B cell (primary cell): ENCODE measurements around the gene KLF1.

Experiments used
- EZH2 ChIP-seq: IDR thresholded peaks from 2 replicates; pipeline ENCODE4 v1.6.1; 2012; ENCODE audit warnings: borderline replicate concordance, low read depth, mild to moderate bottlenecking, moderate library complexity, low read length; ENCODE audit not compliant: insufficient read depth, poor library complexity, severe bottlenecking
- TF ChIP-seq, protein P1 (sequence below): fragments of 200-600 bp; IDR thresholded peaks from one replicate; pipeline ENCODE4 v1.8.0; 2022; ENCODE audit warnings: antibody characterized with exemption, mild to moderate bottlenecking

DNA sequence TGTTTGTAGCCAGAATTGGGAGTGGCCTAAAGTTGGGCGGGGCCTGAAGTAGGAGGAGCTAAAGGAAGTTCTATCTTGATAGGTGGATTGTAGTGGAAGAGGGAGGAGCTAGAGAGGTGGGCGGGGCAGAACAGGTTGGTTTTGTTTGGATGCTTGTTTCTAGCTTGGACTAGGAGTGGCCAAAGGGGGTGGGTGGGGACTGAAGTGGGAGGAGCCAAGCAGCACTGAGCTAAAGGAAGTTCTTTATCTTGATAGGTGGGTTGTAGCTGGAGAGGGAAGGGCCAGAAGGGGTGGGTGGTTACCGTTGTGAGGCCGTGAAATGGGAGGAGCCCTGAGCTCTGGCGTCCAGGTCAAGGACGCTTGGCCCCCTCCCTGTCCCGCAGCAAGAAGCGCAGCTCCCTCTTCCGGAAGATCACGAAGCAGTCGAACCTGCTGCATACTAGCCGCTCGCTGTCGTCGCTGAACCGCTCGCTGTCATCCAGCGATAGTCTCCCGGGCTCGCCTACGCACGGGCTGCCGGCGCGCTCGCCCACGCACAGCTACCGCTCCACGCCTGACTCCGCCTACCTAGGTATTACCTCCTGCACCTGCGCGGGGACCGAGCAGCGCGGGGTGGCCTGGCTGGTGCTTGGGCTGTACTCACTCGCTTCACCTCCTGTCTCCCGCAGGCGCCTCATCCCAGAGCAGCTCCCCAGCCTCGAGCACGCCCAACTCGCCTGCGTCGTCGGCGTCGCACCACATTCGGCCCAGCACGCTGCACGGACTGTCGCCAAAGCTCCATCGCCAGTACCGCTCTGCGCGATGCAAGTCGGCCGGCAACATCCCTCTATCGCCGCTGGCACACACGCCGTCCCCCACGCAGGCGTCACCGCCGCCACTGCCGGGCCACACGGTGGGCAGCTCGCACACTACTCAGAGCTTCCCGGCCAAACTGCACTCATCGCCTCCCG lies 13.8 kb downstream of the KLF1 start:
- TF ChIP-seq, protein P1, sequence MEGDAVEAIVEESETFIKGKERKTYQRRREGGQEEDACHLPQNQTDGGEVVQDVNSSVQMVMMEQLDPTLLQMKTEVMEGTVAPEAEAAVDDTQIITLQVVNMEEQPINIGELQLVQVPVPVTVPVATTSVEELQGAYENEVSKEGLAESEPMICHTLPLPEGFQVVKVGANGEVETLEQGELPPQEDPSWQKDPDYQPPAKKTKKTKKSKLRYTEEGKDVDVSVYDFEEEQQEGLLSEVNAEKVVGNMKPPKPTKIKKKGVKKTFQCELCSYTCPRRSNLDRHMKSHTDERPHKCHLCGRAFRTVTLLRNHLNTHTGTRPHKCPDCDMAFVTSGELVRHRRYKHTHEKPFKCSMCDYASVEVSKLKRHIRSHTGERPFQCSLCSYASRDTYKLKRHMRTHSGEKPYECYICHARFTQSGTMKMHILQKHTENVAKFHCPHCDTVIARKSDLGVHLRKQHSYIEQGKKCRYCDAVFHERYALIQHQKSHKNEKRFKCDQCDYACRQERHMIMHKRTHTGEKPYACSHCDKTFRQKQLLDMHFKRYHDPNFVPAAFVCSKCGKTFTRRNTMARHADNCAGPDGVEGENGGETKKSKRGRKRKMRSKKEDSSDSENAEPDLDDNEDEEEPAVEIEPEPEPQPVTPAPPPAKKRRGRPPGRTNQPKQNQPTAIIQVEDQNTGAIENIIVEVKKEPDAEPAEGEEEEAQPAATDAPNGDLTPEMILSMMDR = no peak
- TF ChIP-seq EZH2 = no peak
